ENCODE data around the gene ABLIM2. TPM values are rescaled to one million over a fixed set of nuclear protein-coding genes. Genes with fewer than 3 reads are reported as not detected.
A peak's percentile ranks its signal among the peaks of the same experiment; 100 is the strongest.
"Not testable (repeated sequence)": the region's sequence is repeated elsewhere in the genome, so short reads cannot be mapped to it uniquely, and the experiment has no call there.

ABLIM2 gene
- total and polyA plus RNA-seq, 4 experiments from 2014 or later = 0.44 to 7.9 (median 3.8) TPM

- intact Hi-C loops (cut with micrococcal nuclease) = no loop called here
- Histone ChIP-seq H3K36me3 (ENCODE audit: insufficient read depth, low read length) (no peaks in the 10 kb centered on the region), H3K27me3 (ENCODE audit: insufficient read depth, low read length) (no peaks in the 10 kb centered on the region), H3K4me3 (ENCODE audit: low read length in 2 of 2) (no peak overlapping the region), H3K4me1 (ENCODE audit: insufficient read depth, low read length) (peaks cover 8% of the 10 kb centered on the region), H3K27ac (ENCODE audit: low read depth, low read length) (no peak overlapping the region), H3K9me3 (ENCODE audit: control insufficient read depth in 1 of 2, low read length in 2 of 2) (no peaks in the 10 kb centered on the region)
- Mint-ChIP-seq H3K27me3 (no peaks in the 10 kb centered on the region), H3K27ac (no peak overlapping the region), H3K9me3 (peaks cover 0 to 6% (median 4%) of the 10 kb centered on the region in 8 donors), H3K4me1 (peaks cover 4 to 14% (median 8%) of the 10 kb centered on the region in 4 donors), H3K36me3 (no peaks in the 10 kb centered on the region), H3K4me3 (no peak overlapping the region)
- DNase-seq = no peak
- ChIA-PET CTCF (ENCODE audit: partially characterized antibody) (no interaction called here), POLR2A (ENCODE audit: partially characterized antibody) (interaction anchor here (1.0 kb wide), 1 partner anchor 13 kb away, joined by 3 read pairs; the partner anchor contains the start of gene AFAP1)
Measured at GRCh38 chr4:7952615-7953014, 206.0 kb downstream of the ABLIM2 start.

- peak overlapping the region in 1 of 7 donors; percentile 16 for H3K27ac Mint-ChIP-seq
- no peak overlapping the region for H3K4me3 Mint-ChIP-seq
- H3K4me3 ChIP-seq (ENCODE audit: low read length in 2 of 2) = no peak overlapping the region
- H3K4me1 Mint-ChIP-seq = peaks cover 4 to 14% (median 8%) of the 10 kb centered on the region in 4 donors
- no peaks in the 10 kb centered on the region for H3K27me3 ChIP-seq (ENCODE audit: insufficient read depth, low read length)
- no peaks in the 10 kb centered on the region for H3K36me3 Mint-ChIP-seq
- ChIA-PET CTCF (ENCODE audit: partially characterized antibody) (no interaction called here), POLR2A (ENCODE audit: partially characterized antibody) (interaction anchor here (1.5 kb wide), 1 partner anchor 11 kb away, joined by 4 read pairs; the partner anchor contains the start of gene AFAP1)
- peaks cover 0 to 6% (median 4%) of the 10 kb centered on the region in 8 donors for H3K9me3 Mint-ChIP-seq
- H3K9me3 ChIP-seq (ENCODE audit: control insufficient read depth in 1 of 2, low read length in 2 of 2) = no peaks in the 10 kb centered on the region
- no peak overlapping the region for H3K27ac ChIP-seq (ENCODE audit: low read depth, low read length)
- no peaks in the 10 kb centered on the region for H3K36me3 ChIP-seq (ENCODE audit: insufficient read depth, low read length)
- intact Hi-C loops (cut with micrococcal nuclease) = no loop called here
- DNase-seq = no peak
- H3K4me1 ChIP-seq (ENCODE audit: insufficient read depth, low read length) = peaks cover 8% of the 10 kb centered on the region
- H3K27me3 Mint-ChIP-seq = no peaks in the 10 kb centered on the region
Measured at GRCh38 chr4:7950301-7951092, 208.1 kb downstream of the ABLIM2 start.

DNA sequence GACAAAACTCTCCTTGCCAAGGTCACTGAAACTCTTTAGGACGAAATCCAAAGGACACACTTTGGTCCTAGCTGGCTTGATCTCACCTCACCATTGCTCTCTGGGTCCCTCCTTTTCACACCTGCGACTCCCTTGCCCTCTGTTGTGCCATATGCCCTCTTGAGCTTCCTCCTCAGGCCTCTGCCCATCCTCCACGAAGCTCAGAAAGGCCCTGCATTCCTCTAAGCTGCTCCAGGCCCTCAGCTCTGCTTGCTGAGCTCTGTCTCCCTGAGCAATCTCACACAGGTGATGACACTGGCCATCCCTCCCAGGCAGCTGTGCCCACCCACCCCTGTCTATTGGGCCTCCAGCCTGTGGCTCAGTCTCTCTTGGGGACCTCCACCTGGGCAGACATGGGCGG is 208.9 kb downstream of the ABLIM2 start:
- ChIA-PET CTCF (ENCODE audit: partially characterized antibody) (no interaction called here), POLR2A (ENCODE audit: partially characterized antibody) (no interaction called here)
- peaks cover 8% of the 10 kb centered on the region for H3K4me1 ChIP-seq (ENCODE audit: insufficient read depth, low read length)
- no peaks in the 10 kb centered on the region for H3K36me3 ChIP-seq (ENCODE audit: insufficient read depth, low read length)
- H3K9me3 ChIP-seq (ENCODE audit: control insufficient read depth in 1 of 2, low read length in 2 of 2) = no peaks in the 10 kb centered on the region
- no peak for DNase-seq
- no peaks in the 10 kb centered on the region for H3K27me3 ChIP-seq (ENCODE audit: insufficient read depth, low read length)
- H3K27ac Mint-ChIP-seq = peak overlapping the region in 2 of 7 donors; percentile 24 to 38
- peaks cover 0 to 6% (median 4%) of the 10 kb centered on the region in 8 donors for H3K9me3 Mint-ChIP-seq
- intact Hi-C loops (cut with micrococcal nuclease) = no loop called here
- H3K27ac ChIP-seq (ENCODE audit: low read depth, low read length) = no peak overlapping the region
- H3K36me3 Mint-ChIP-seq = no peaks in the 10 kb centered on the region
- H3K4me1 Mint-ChIP-seq = peaks cover 4 to 14% (median 8%) of the 10 kb centered on the region in 4 donors
- no peak overlapping the region for H3K4me3 ChIP-seq (ENCODE audit: low read length in 2 of 2)
- no peaks in the 10 kb centered on the region for H3K27me3 Mint-ChIP-seq
- no peak overlapping the region for H3K4me3 Mint-ChIP-seq

DNA sequence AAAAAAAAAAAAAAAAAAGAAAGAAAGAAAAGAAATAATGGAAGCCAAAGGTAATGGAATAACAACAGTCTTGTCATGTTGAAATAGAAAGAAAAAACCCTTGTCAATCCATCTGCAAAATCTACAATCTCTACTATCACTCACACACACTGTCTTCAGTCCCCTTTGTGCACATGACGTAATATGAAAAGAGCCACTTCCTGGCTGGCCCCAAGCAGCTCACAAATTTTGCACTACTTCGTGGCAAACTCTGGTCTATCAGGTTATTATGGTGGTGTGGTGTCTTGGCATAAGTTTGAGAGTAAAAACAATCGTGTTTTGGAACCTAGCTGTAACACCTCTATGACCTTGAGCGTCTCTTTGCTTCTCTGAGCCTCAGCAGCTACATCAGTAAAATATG is 210.7 kb downstream of the ABLIM2 start:
- ChIA-PET POLR2A (ENCODE audit: partially characterized antibody) (interaction anchor here (1.0 kb wide), 1 partner anchor 8 kb away, joined by 3 read pairs; the partner anchor contains the start of gene AFAP1), CTCF (ENCODE audit: partially characterized antibody) (interaction anchor here (1.0 kb wide), 1 partner anchor 144 kb away, joined by 3 read pairs; no protein-coding TSS in a partner anchor)
- Histone ChIP-seq H3K4me1 (ENCODE audit: insufficient read depth, low read length) (peaks cover 8% of the 10 kb centered on the region), H3K27me3 (ENCODE audit: insufficient read depth, low read length) (no peaks in the 10 kb centered on the region), H3K36me3 (ENCODE audit: insufficient read depth, low read length) (no peaks in the 10 kb centered on the region), H3K9me3 (ENCODE audit: control insufficient read depth in 1 of 2, low read length in 2 of 2) (no peaks in the 10 kb centered on the region), H3K4me3 (ENCODE audit: low read length in 2 of 2) (no peak overlapping the region), H3K27ac (ENCODE audit: low read depth, low read length) (no peak overlapping the region)
- intact Hi-C loops (cut with micrococcal nuclease) = no loop called here
- H3K27ac Mint-ChIP-seq = peak overlapping the region in 3 of 7 donors; percentile 0 to 10 (median 0)
- no peaks in the 10 kb centered on the region for H3K27me3 Mint-ChIP-seq
- peaks cover 0 to 5% (median 2%) of the 10 kb centered on the region in 8 donors for H3K9me3 Mint-ChIP-seq
- peaks cover 4 to 14% (median 8%) of the 10 kb centered on the region in 4 donors for H3K4me1 Mint-ChIP-seq
- H3K4me3 Mint-ChIP-seq = peak overlapping the region in 1 of 8 donors; percentile 2
- peak in 4 of 5 donors; percentile 27 to 47 (median 32) for DNase-seq
- no peaks in the 10 kb centered on the region for H3K36me3 Mint-ChIP-seq

DNA sequence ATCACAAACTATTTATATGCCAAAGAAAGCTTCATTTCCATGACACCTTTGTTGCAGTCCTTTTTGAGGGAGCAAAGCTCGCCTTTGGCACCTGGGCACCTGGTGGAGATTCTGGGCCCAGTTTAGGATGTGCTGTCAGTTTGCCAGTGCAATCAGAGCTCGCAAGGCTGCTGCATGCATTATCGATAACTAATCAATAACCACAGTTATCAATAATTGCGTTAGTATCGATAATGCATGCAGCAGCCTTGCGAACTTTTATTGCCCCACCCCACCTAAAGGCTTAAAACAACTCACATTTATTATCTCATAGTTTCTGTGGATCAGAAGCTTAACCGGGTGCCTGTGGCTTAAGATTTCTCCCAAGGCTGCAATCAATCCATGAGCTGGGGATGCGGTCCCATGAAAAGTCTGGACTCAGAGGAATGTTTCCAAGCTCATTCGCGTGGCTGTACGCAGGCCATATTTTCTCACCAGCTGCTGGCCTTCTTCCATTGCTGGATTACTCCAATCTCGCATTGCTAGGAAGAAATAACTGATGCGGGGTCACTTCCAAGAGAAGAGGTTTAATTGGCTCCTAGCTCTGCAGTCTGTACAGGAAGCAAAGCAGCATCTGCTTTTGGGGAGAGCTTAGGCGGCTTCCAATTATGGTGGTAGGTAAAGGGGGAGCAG is 212.8 kb downstream of the ABLIM2 start:
- peaks cover 0 to 2% (median 0%) of the 10 kb centered on the region in 8 donors for H3K9me3 Mint-ChIP-seq
- H3K4me1 Mint-ChIP-seq = peaks cover 4 to 17% (median 9%) of the 10 kb centered on the region in 4 donors
- Histone ChIP-seq H3K27ac (ENCODE audit: low read depth, low read length) (no peak overlapping the region), H3K4me1 (ENCODE audit: insufficient read depth, low read length) (peaks cover 8% of the 10 kb centered on the region), H3K36me3 (ENCODE audit: insufficient read depth, low read length) (no peaks in the 10 kb centered on the region), H3K9me3 (ENCODE audit: control insufficient read depth in 1 of 2, low read length in 2 of 2) (no peaks in the 10 kb centered on the region), H3K27me3 (ENCODE audit: insufficient read depth, low read length) (no peaks in the 10 kb centered on the region), H3K4me3 (ENCODE audit: low read length in 2 of 2) (no peak overlapping the region)
- intact Hi-C loops (cut with micrococcal nuclease) = no loop called here
- H3K27ac Mint-ChIP-seq = peak overlapping the region in 1 of 7 donors; percentile 19
- no peaks in the 10 kb centered on the region for H3K36me3 Mint-ChIP-seq
- ChIA-PET POLR2A (ENCODE audit: partially characterized antibody) (interaction anchor here (0.6 kb wide), 1 partner anchor 10 kb away, joined by 4 read pairs; no protein-coding TSS in a partner anchor), CTCF (ENCODE audit: partially characterized antibody) (interaction anchor here (0.8 to 1.6 kb wide), 3 partner anchors 22 to 144 kb away, joined by 3 to 4 read pairs (median 4); no protein-coding TSS in a partner anchor)
- DNase-seq = no peak
- H3K4me3 Mint-ChIP-seq = no peak overlapping the region
- no peaks in the 10 kb centered on the region for H3K27me3 Mint-ChIP-seq

DNA sequence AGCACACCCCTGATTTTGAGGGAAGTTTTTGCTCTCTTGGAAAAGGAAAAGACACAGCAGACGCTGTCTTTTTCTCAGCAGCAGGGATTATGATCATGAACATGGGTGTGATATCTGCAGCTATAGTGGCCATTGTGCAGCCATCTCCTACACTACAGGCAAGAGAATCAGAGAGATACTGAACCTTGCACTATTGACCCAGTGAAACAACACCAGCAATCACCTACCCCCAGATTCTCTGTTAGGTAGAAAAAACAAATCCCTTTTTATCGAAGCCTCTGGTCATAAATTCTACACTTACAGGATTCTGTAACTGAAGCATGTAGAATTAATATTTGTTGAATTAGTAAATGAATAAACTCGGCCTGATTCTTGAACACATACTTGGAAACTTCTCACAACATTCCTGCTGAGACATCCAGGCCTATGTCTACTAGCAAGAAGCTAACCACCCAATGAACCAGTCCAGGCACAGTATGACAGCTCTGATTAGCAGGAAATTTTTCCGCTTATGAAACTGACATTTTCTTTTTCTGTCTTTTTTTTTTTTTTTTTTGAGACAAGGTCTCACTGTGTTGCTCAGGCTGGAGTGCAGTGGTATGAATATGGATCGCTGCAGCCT is 213.9 kb downstream of the ABLIM2 start:
- intact Hi-C loops (cut with micrococcal nuclease) = no loop called here
- Mint-ChIP-seq H3K27me3 (no peaks in the 10 kb centered on the region), H3K4me1 (peaks cover 4 to 18% (median 10%) of the 10 kb centered on the region in 4 donors), H3K36me3 (no peaks in the 10 kb centered on the region), H3K4me3 (no peak overlapping the region), H3K9me3 (no peaks in the 10 kb centered on the region), H3K27ac (no peak overlapping the region)
- H3K36me3 ChIP-seq (ENCODE audit: insufficient read depth, low read length) = no peaks in the 10 kb centered on the region
- no peaks in the 10 kb centered on the region for H3K9me3 ChIP-seq (ENCODE audit: control insufficient read depth in 1 of 2, low read length in 2 of 2)
- POLR2A ChIA-PET (ENCODE audit: partially characterized antibody) = no interaction called here
- no peaks in the 10 kb centered on the region for H3K27me3 ChIP-seq (ENCODE audit: insufficient read depth, low read length)
- H3K4me1 ChIP-seq (ENCODE audit: insufficient read depth, low read length) = peaks cover 8% of the 10 kb centered on the region
- CTCF ChIA-PET (ENCODE audit: partially characterized antibody) = interaction anchor here (0.8 to 1.3 kb wide), 3 partner anchors 23 to 142 kb away, joined by 4 read pairs; no protein-coding TSS in a partner anchor
- DNase-seq = no peak
- H3K4me3 ChIP-seq (ENCODE audit: low read length in 2 of 2) = no peak overlapping the region
- H3K27ac ChIP-seq (ENCODE audit: low read depth, low read length) = no peak overlapping the region

GRCh38 chr4:7943688-7944087 is 214.9 kb downstream of the ABLIM2 start:
- H3K4me3 Mint-ChIP-seq; H3K27ac Mint-ChIP-seq; H3K36me3 ChIP-seq (ENCODE audit: insufficient read depth, low read length); POLR2A ChIA-PET (ENCODE audit: partially characterized antibody); H3K4me1 Mint-ChIP-seq; H3K9me3 ChIP-seq (ENCODE audit: control insufficient read depth in 1 of 2, low read length in 2 of 2); intact Hi-C loops (cut with micrococcal nuclease); H3K9me3 Mint-ChIP-seq; H3K27me3 ChIP-seq (ENCODE audit: insufficient read depth, low read length); H3K4me1 ChIP-seq (ENCODE audit: insufficient read depth, low read length); H3K27me3 Mint-ChIP-seq; CTCF ChIA-PET (ENCODE audit: partially characterized antibody); H3K36me3 Mint-ChIP-seq; H3K4me3 ChIP-seq (ENCODE audit: low read length in 2 of 2); H3K27ac ChIP-seq (ENCODE audit: low read depth, low read length); DNase-seq: not testable (repeated sequence)

Measured in CD4-positive, alpha-beta memory T cell (primary cell).